Loucy (cell line): ENCODE measurements around the gene PLEKHA7.

ENCODE experiments used
- H2AFZ ChIP-seq: fragments of 200-600 bp; sonication (generic); 2 replicates; pipeline ENCODE4 v1.6.0; 2016; ENCODE audit warnings: antibody characterized with exemption, mild to moderate bottlenecking, low read length, moderate library complexity
- H3F3A ChIP-seq: fragments of 200-600 bp; 2 replicates; pipeline ENCODE4 v1.6.0; 2016; ENCODE audit warnings: antibody characterized with exemption, low read depth, mild to moderate bottlenecking
- H3K27me3 ChIP-seq: fragments of 200-600 bp; sonication (generic); 2 replicates; pipeline ENCODE4 v1.6.1; 2014; ENCODE audit warnings: low read length, mild to moderate bottlenecking; ENCODE audit not compliant: insufficient read depth, poor library complexity, severe bottlenecking
- H3K36me3 ChIP-seq: fragments of 200-600 bp; sonication (generic); 2 replicates; pipeline ENCODE4 v1.6.1; 2016; ENCODE audit warnings: low read length; ENCODE audit not compliant: insufficient read depth
- H3K4me1 ChIP-seq: fragments of 200-600 bp; sonication (generic); 2 replicates; pipeline ENCODE4 v1.5.1; 2014; ENCODE audit warnings: low read length, mild to moderate bottlenecking; ENCODE audit not compliant: insufficient read depth, poor library complexity, severe bottlenecking
- H3K4me2 ChIP-seq: fragments of 200-600 bp; sonication (generic); 2 replicates; pipeline ENCODE4 v1.6.0; 2014; ENCODE audit warnings: antibody characterized with exemption, low read length, low read depth, mild to moderate bottlenecking; ENCODE audit not compliant: poor library complexity, severe bottlenecking
- H3K4me3 ChIP-seq: fragments of 200-600 bp; sonication (generic); 2 replicates; pipeline ENCODE4 v1.5.1; 2014; ENCODE audit warnings: low read length, mild to moderate bottlenecking, mixed read lengths; ENCODE audit not compliant: poor library complexity, severe bottlenecking
- H3K79me2 ChIP-seq: fragments of 200-600 bp; sonication (generic); 2 replicates; pipeline ENCODE4 v1.6.1; 2014; ENCODE audit warnings: low read length; ENCODE audit not compliant: insufficient read depth
- H3K9ac ChIP-seq: fragments of 200-600 bp; sonication (generic); 2 replicates; pipeline ENCODE4 v1.6.0; 2014; ENCODE audit warnings: mild to moderate bottlenecking, low read depth, low read length, moderate library complexity; ENCODE audit not compliant: poor library complexity, severe bottlenecking
- H3K9me2 ChIP-seq: fragments of 200-600 bp; sonication (generic); replicated peaks from 2 replicates; pipeline ENCODE4 v1.6.1; 2016; ENCODE audit warnings: low read depth, low read length, mixed read lengths
- H3K9me3 ChIP-seq: fragments of 200-600 bp; sonication (generic); 2 replicates; pipeline ENCODE4 v1.6.1; 2014; ENCODE audit warnings: mild to moderate bottlenecking, antibody characterized with exemption, low read length, low read depth; ENCODE audit not compliant: insufficient read depth
- H4K20me1 ChIP-seq: fragments of 200-600 bp; sonication (generic); 2 replicates; pipeline ENCODE4 v1.6.0; 2014; ENCODE audit warnings: antibody characterized with exemption, low read length, mild to moderate bottlenecking; ENCODE audit not compliant: insufficient read depth, poor library complexity, severe bottlenecking
- EZH2phosphoT487 ChIP-seq: fragments of 200-600 bp; IDR thresholded peaks from 2 replicates; pipeline ENCODE4 v1.6.1; 2018; ENCODE audit warnings: antibody characterized with exemption, mild to moderate bottlenecking, moderate library complexity, borderline replicate concordance
- TF ChIP-seq, protein P1 (sequence below): fragments of 200-600 bp; sonication (generic); conservative IDR thresholded peaks from 2 replicates; pipeline ENCODE4 v1.5.1; 2014; ENCODE audit warnings: mild to moderate bottlenecking, antibody characterized with exemption, low read length

The PLEKHA7 gene

DNA sequence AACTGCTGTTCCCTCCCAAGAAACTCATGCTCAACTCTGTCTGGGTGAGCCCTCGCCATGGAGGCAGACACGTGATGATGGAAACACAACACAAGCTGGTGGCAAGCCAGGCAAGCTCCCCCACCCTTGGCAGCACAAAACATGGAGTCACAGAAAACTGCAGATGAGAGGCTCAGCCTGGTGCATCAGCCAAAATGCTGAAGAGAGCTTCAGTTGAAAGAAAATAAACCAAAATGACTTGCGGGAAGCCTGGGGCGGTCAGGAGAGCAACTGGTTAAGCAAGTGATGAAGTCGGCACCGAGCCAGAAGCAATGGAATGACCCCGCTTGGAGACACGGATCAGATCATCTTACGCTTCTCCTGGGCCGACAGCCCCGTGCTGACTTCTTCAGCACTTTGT lies 207.4 kb downstream of the PLEKHA7 start:
- no peaks in the 10 kb centered on the region for H3K36me3 ChIP-seq
- H4K20me1 ChIP-seq = no peaks in the 10 kb centered on the region
- no peaks in the 10 kb centered on the region for H3K27me3 ChIP-seq
- no peaks in the 10 kb centered on the region for H3K9me2 ChIP-seq
- H3K9me3 ChIP-seq = no peaks in the 10 kb centered on the region
- no peak for TF ChIP-seq EZH2phosphoT487
- TF ChIP-seq, protein P1, sequence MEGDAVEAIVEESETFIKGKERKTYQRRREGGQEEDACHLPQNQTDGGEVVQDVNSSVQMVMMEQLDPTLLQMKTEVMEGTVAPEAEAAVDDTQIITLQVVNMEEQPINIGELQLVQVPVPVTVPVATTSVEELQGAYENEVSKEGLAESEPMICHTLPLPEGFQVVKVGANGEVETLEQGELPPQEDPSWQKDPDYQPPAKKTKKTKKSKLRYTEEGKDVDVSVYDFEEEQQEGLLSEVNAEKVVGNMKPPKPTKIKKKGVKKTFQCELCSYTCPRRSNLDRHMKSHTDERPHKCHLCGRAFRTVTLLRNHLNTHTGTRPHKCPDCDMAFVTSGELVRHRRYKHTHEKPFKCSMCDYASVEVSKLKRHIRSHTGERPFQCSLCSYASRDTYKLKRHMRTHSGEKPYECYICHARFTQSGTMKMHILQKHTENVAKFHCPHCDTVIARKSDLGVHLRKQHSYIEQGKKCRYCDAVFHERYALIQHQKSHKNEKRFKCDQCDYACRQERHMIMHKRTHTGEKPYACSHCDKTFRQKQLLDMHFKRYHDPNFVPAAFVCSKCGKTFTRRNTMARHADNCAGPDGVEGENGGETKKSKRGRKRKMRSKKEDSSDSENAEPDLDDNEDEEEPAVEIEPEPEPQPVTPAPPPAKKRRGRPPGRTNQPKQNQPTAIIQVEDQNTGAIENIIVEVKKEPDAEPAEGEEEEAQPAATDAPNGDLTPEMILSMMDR = no peak
- H3K4me2 ChIP-seq = no peak overlapping the region
- H3K4me1 ChIP-seq = no peaks in the 10 kb centered on the region
- no peak overlapping the region for H3K4me3 ChIP-seq
- no peak overlapping the region for H3K9ac ChIP-seq
- no peaks in the 10 kb centered on the region for H3F3A ChIP-seq
- no peak overlapping the region for H2AFZ ChIP-seq
- H3K79me2 ChIP-seq = no peaks in the 10 kb centered on the region

DNA sequence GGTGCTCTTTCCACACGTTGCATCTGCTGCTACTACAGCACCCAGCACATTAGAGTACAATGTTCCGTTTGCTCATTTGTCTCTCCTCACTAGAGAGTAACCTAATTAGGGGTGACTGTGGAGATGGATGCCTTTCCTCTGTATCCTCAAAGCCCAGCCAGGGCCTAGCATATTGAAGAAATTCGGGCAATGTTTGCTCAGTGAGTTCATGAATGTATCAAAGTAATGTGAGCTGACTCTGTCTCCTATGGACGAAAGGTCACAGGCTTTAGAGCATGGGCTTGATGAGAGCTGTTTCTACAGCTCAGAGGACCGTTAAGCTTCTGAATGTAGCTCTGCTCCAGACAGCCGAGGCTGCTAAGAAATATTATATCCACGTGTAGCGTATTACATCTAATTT lies 208.3 kb downstream of the PLEKHA7 start:
- Histone ChIP-seq H3F3A (no peaks in the 10 kb centered on the region), H3K9ac (no peak overlapping the region), H2AFZ (no peak overlapping the region), H3K4me3 (no peak overlapping the region), H3K27me3 (no peaks in the 10 kb centered on the region), H3K36me3 (no peaks in the 10 kb centered on the region), H4K20me1 (no peaks in the 10 kb centered on the region), H3K9me2 (no peaks in the 10 kb centered on the region), H3K4me2 (no peak overlapping the region), H3K9me3 (no peaks in the 10 kb centered on the region), H3K4me1 (no peaks in the 10 kb centered on the region), H3K79me2 (no peaks in the 10 kb centered on the region)
- TF ChIP-seq, protein P1 = no peak
- TF ChIP-seq EZH2phosphoT487 = no peak

DNA sequence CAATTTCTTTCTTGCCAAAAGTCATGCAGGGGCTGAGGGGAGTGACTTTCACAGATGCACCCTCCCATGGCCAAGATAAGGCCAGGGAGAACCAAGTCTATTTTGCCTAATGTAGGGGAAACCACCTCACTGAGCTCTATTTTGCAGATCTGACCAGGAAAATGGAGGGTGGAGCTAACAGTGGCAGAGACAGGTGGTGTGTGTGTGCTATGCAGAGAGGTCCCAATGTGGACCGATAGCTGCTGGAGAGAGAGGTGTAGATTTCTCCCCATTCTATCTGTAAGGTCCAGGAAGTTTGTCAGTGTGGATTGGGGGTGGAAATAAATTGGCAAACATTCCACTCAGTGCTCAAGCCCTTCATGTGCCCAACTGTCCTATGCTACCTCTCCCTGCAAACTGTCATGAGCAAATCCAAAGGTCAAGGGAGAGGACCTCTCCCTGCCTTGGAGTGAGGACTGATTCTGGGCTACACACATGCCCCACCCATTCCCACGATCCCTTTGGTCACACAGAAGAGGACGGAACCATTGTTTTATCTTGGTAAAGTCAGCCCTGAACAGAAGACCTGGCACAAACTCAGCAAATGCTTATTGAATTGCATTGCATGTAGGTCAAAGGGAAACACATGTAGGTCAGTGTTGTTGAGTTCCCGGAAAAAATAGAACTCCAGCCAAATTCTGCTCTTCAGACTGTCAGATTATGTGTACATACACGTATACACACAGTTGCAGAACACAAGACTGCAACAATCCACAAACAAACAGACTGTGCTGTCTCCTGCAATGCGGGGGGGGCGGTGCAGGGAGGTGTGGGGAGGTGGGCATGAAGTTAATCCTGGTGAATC lies 209.9 kb downstream of the PLEKHA7 start:
- H3K4me2 ChIP-seq = no peak overlapping the region
- H3K9me3 ChIP-seq = no peaks in the 10 kb centered on the region
- no peaks in the 10 kb centered on the region for H3K36me3 ChIP-seq
- H3K9ac ChIP-seq = no peak overlapping the region
- H3F3A ChIP-seq = no peaks in the 10 kb centered on the region
- H3K9me2 ChIP-seq = no peaks in the 10 kb centered on the region
- TF ChIP-seq EZH2phosphoT487 = no peak
- TF ChIP-seq, protein P1 = no peak
- no peaks in the 10 kb centered on the region for H3K4me1 ChIP-seq
- no peak overlapping the region for H3K4me3 ChIP-seq
- H3K27me3 ChIP-seq = no peaks in the 10 kb centered on the region
- H3K79me2 ChIP-seq = no peaks in the 10 kb centered on the region
- no peaks in the 10 kb centered on the region for H4K20me1 ChIP-seq
- H2AFZ ChIP-seq = no peak overlapping the region
